LNCaP clone FGC (cell line): ENCODE data around the gene SECISBP2.
A peak's percentile ranks its signal among the peaks of the same experiment; 100 is the strongest.
"Not testable (repeated sequence)": the region's sequence is repeated elsewhere in the genome, so short reads cannot be mapped to it uniquely, and the experiment has no call there.

ENCODE experiments used
- DNase-seq: peaks from one replicate; pipeline ENCODE4 v3.0.0-alpha.2; 2011; ENCODE audit warnings: low read depth
- H3K4me3 ChIP-seq: 2 replicates; pipeline ENCODE4 v1.5.1; 2011; ENCODE audit warnings: mild to moderate bottlenecking, low read depth, low read length, control low read depth
- CTCF ChIP-seq: IDR thresholded peaks from 2 replicates; pipeline ENCODE4 v1.5.1; 2012; ENCODE audit warnings: mild to moderate bottlenecking; ENCODE audit not compliant: control insufficient read depth, insufficient read depth; ENCODE audit errors: extremely low read depth

SECISBP2 gene

GRCh38 chr9:89295400-89295799 is 22.9 kb upstream of the SECISBP2 start:
- DNase-seq = no peak
- no peak for TF ChIP-seq CTCF
- H3K4me3 ChIP-seq = no peak overlapping the region

- not testable (repeated sequence) for DNase-seq, H3K4me3 ChIP-seq
Measured at GRCh38 chr9:89301996-89302395, 16.3 kb upstream of the SECISBP2 start.

GRCh38 chr9:89304020-89304833 is 14.1 kb upstream of the SECISBP2 start:
- TF ChIP-seq CTCF = no peak
- no peak overlapping the region for H3K4me3 ChIP-seq
- no peak for DNase-seq

- TF ChIP-seq CTCF = no peak
- no peak for DNase-seq
- no peak overlapping the region for H3K4me3 ChIP-seq
Measured at GRCh38 chr9:89304834-89305188, 13.5 kb upstream of the SECISBP2 start.

GRCh38 chr9:89305868-89306267 is 12.4 kb upstream of the SECISBP2 start:
- H3K4me3 ChIP-seq = no peak overlapping the region
- no peak for DNase-seq
- TF ChIP-seq CTCF = no peak

GRCh38 chr9:89309166-89309565 is 9.1 kb upstream of the SECISBP2 start:
- H3K4me3 ChIP-seq = peak overlapping the region; percentile 88
- no peak for TF ChIP-seq CTCF
- no peak for DNase-seq

- peak overlapping the region; percentile 88 for H3K4me3 ChIP-seq
- no peak for DNase-seq
- no peak for TF ChIP-seq CTCF
Measured at GRCh38 chr9:89309608-89310474, 8.5 kb upstream of the SECISBP2 start.
